ACC112 (cell line): ENCODE data around the gene GNAO1.

Experiments
- H2AFZ ChIP-seq: fragments of 200-600 bp; sonication (generic); one replicate; pipeline ENCODE4 v1.6.0; 2017; ENCODE audit warnings: antibody characterized with exemption, low read length; ENCODE audit not compliant: unreplicated experiment
- H3K27ac ChIP-seq: fragments of 200-600 bp; sonication (generic); 2 replicates; pipeline ENCODE4 v1.5.1; 2014; ENCODE audit warnings: low read depth, mild to moderate bottlenecking, antibody characterized with exemption, low read length, moderate library complexity
- H3K27me3 ChIP-seq: fragments of 200-600 bp; sonication (generic); 2 replicates; pipeline ENCODE4 v1.6.1; 2014; ENCODE audit warnings: mild to moderate bottlenecking, antibody characterized with exemption, low read length, moderate library complexity, mixed read lengths; ENCODE audit not compliant: insufficient read depth
- H3K36me3 ChIP-seq: fragments of 200-600 bp; sonication (generic); 2 replicates; pipeline ENCODE4 v1.6.1; 2016; ENCODE audit warnings: mild to moderate bottlenecking, antibody characterized with exemption, low read length, moderate library complexity, mixed read lengths; ENCODE audit not compliant: insufficient read depth
- H3K4me1 ChIP-seq: fragments of 200-600 bp; sonication (generic); one replicate; pipeline ENCODE4 v1.6.1; 2016; ENCODE audit warnings: low read length, mixed read lengths; ENCODE audit not compliant: insufficient read depth, unreplicated experiment, control insufficient read depth
- H3K4me3 ChIP-seq: fragments of 200-600 bp; sonication (generic); 2 replicates; pipeline ENCODE4 v1.5.1; 2014; ENCODE audit warnings: mild to moderate bottlenecking, low read depth, low read length
- H3K79me2 ChIP-seq: fragments of 200-600 bp; sonication (generic); one replicate; pipeline ENCODE4 v1.6.0; 2016; ENCODE audit warnings: low read length; ENCODE audit not compliant: control insufficient read depth, unreplicated experiment, insufficient read depth

Gene GNAO1

DNA sequence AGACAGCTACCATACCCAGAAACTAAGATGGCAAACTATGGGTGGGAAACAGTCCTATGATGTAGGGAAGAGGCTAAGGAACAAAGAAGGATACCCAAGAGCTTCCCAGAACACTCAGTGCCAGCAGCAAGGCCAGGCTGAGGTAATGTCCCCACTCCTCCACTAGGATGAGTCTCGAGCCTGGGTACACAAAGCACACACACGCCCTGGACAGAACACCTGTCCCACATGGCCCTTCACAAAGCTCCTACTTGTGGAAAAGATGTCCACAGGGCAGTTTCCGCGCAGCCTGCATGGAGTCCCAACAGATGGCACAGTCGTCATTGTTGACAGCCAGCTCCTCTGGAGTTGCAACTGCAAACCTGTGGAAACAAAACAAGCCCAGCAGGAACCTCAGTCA lies 210.2 kb downstream of the GNAO1 start:
- no peaks in the 10 kb centered on the region for H3K4me1 ChIP-seq
- peaks cover 23% of the 10 kb centered on the region for H3K36me3 ChIP-seq
- no peak overlapping the region for H3K4me3 ChIP-seq
- no peak overlapping the region for H3K27ac ChIP-seq
- H2AFZ ChIP-seq = no peak overlapping the region
- H3K27me3 ChIP-seq = no peaks in the 10 kb centered on the region
- H3K79me2 ChIP-seq = no peaks in the 10 kb centered on the region

DNA sequence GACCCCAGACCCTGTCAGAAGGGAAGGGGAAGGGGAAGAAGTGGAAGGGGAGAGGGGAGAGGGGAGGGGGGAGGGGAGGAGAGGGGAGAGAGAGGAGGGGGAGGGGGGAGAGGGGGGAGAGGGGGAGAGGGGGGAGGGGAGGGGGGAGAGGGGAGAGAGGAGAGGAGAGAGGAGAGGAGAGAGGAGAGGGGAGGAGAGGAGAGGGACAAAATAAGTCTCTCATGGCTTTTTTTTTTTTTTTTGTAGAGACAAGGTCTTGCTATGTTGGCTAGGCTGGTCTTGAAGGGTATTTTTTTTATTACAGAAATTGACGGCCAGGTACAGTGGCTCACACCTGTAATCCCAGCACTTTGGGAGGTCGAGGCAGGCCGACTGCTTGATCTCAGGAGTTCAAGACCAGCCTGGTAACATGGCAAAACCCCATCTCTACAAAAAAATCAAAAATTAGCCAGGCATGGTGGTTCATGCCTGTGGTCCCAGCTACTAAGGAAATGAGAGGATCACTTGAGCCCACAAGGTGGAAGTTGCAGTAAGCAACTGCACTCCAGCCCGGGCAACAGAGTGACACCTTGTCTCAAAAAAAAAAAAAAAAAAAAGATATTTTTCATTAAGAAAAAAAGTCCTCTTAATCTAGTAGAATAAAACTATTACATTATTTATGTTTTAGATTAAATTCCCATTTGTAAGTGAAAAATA lies 214.8 kb downstream of the GNAO1 start:
- Histone ChIP-seq H3K79me2 (no peaks in the 10 kb centered on the region), H3K27ac (no peak overlapping the region), H2AFZ (no peak overlapping the region), H3K27me3 (no peaks in the 10 kb centered on the region), H3K36me3 (peaks cover 30% of the 10 kb centered on the region), H3K4me3 (no peak overlapping the region), H3K4me1 (peaks cover 12% of the 10 kb centered on the region)
